GM23248 (cell line): ENCODE measurements around the gene NUTM2A. TPM values are rescaled to one million over a fixed set of nuclear protein-coding genes. Genes with fewer than 3 reads are reported as not detected.
"Not testable (repeated sequence)": the region's sequence is repeated elsewhere in the genome, so short reads cannot be mapped to it uniquely, and the experiment has no call there.

Source experiments
- DNase-seq: peaks from one replicate; pipeline ENCODE4 v3.0.0-alpha.2; 2015
- H2AFZ ChIP-seq: fragments of 200-600 bp; sonication (generic); 2 replicates; pipeline ENCODE4 v1.6.1; 2016; ENCODE audit warnings: antibody characterized with exemption
- H3F3A ChIP-seq: fragments of 200-600 bp; sonication (generic); 2 replicates; pipeline ENCODE4 v1.6.1; 2016; ENCODE audit warnings: mild to moderate bottlenecking, antibody characterized with exemption, mixed run types; ENCODE audit not compliant: insufficient read depth
- H3K27ac ChIP-seq: fragments of 200-600 bp; sonication (generic); 2 replicates; pipeline ENCODE4 v1.5.1; 2016; ENCODE audit warnings: mild to moderate bottlenecking
- H3K27me3 ChIP-seq: fragments of 200-600 bp; sonication (generic); replicated peaks from 2 replicates; pipeline ENCODE4 v1.6.1; 2016; ENCODE audit warnings: mild to moderate bottlenecking; ENCODE audit not compliant: insufficient read depth
- H3K36me3 ChIP-seq: fragments of 200-600 bp; sonication (generic); 2 replicates; pipeline ENCODE4 v1.6.1; 2016; ENCODE audit warnings: low read depth, mild to moderate bottlenecking
- H3K4me1 ChIP-seq: fragments of 200-600 bp; sonication (generic); 2 replicates; pipeline ENCODE4 v1.6.1; 2016; ENCODE audit warnings: mild to moderate bottlenecking; ENCODE audit not compliant: insufficient read depth
- H3K4me2 ChIP-seq: fragments of 200-600 bp; sonication (generic); one replicate; pipeline ENCODE4 v1.6.1; 2016; ENCODE audit warnings: mild to moderate bottlenecking; ENCODE audit not compliant: unreplicated experiment
- H3K4me3 ChIP-seq: fragments of 200-600 bp; sonication (generic); 2 replicates; pipeline ENCODE4 v1.5.1; 2016; ENCODE audit warnings: mild to moderate bottlenecking
- H3K79me2 ChIP-seq: fragments of 200-600 bp; sonication (generic); 2 replicates; pipeline ENCODE4 v1.6.1; 2016; ENCODE audit warnings: mild to moderate bottlenecking; ENCODE audit not compliant: insufficient read depth
- H3K9ac ChIP-seq: fragments of 200-600 bp; sonication (generic); 2 replicates; pipeline ENCODE4 v1.6.1; 2016; ENCODE audit warnings: mild to moderate bottlenecking
- H3K9me2 ChIP-seq: fragments of 200-600 bp; sonication (generic); 2 replicates; pipeline ENCODE4 v1.6.1; 2016; ENCODE audit warnings: mixed run types, mild to moderate bottlenecking, moderate library complexity; ENCODE audit not compliant: insufficient read depth
- H3K9me3 ChIP-seq: fragments of 200-600 bp; sonication (generic); one replicate; pipeline ENCODE4 v1.6.1; 2017; ENCODE audit warnings: low read depth
- H4K20me1 ChIP-seq: fragments of 200-600 bp; sonication (generic); 2 replicates; pipeline ENCODE4 v1.6.0; 2016; ENCODE audit not compliant: insufficient read depth
- WGBS, 2 experiments: methylation state at CpG; one replicate each; pipeline ENCODE4 v1.1.6; 2015 to 2017; ENCODE audit warnings: low lambda C conversion rate in 2 of 2, low coverage in 1 of 2; ENCODE audit errors: missing lambda C conversion rate in 2 of 2; 5-methylcytosine and 5-hydroxymethylcytosine counted together
- in situ Hi-C: fragments of 300-500 bp; cut with MboI; formaldehyde crosslinking; loops from 2 replicates; pipeline ENCODE4 v1.15.0; 2020
- polyA plus RNA-seq: library from polyadenylated mRNA; unstranded; fragments of >200 nt; fragmentation: Nextera tagmentation; extraction: Ambion mirVana; gene quantifications from 2 replicates; pipeline ENCODE4 v1.2.1, GENCODE V29; 2016
- total RNA-seq: library from RNA; depleted of rRNA; stranded (reverse); fragments of >200 nt; shearing (Covaris generic); gene quantifications from 2 replicates; pipeline ENCODE4 v1.2.3, GENCODE V29; 2014

Gene NUTM2A
- total and polyA plus RNA-seq, 2 experiments from 2014 or later, result 0.11 TPM; not detected in 1

GRCh38 chr10:87219370-87219769 lies 5.9 kb upstream of the NUTM2A start:
- H3K36me3 ChIP-seq, result not testable (repeated sequence)
- in situ Hi-C loops, result loop anchor here (25.0 kb wide), 1 partner anchor 293 kb away; the partner anchor contains the start of gene MINPP1

GRCh38 chr10:87222789-87223188 lies 2.5 kb upstream of the NUTM2A start:
- H3K79me2 ChIP-seq, H3K27ac ChIP-seq, H3K4me1 ChIP-seq, H3K27me3 ChIP-seq, H3K36me3 ChIP-seq, H4K20me1 ChIP-seq, DNase-seq, H3K9me2 ChIP-seq, H3K4me3 ChIP-seq, H3K9me3 ChIP-seq, H3F3A ChIP-seq, H3K9ac ChIP-seq, H3K4me2 ChIP-seq, H2AFZ ChIP-seq: not testable (repeated sequence)
- 88 to 89% methylated on average over 20 to 21 of the region's 30 CpGs for WGBS, 2 experiments
- in situ Hi-C loops, result loop anchor here (25.0 kb wide), 1 partner anchor 290 kb away; the partner anchor contains the start of gene MINPP1

More at GRCh38 chr10:87219370-87219769, 5.9 kb upstream of the NUTM2A start:
- H3K9me3 ChIP-seq, H3K9ac ChIP-seq, H4K20me1 ChIP-seq, H3K27ac ChIP-seq, H3K9me2 ChIP-seq, H3K4me3 ChIP-seq, H3K4me2 ChIP-seq, H3K79me2 ChIP-seq, H3K4me1 ChIP-seq, H3K27me3 ChIP-seq, H3F3A ChIP-seq, H2AFZ ChIP-seq, DNase-seq: not testable (repeated sequence)
- WGBS, 2 experiments, result 83 to 100% methylated on average over 1 to 2 of the region's 5 CpGs

- 85 to 100% methylated on average over 4 to 12 of the region's 20 CpGs for WGBS, 2 experiments
- in situ Hi-C loops, H3K4me3 ChIP-seq: not testable (repeated sequence)
Measured at GRCh38 chr10:87228247-87228646, 3.0 kb downstream of the NUTM2A start.

GRCh38 chr10:87229211-87229610 lies 4.0 kb downstream of the NUTM2A start:
- H3K9ac ChIP-seq, DNase-seq, H3K9me2 ChIP-seq, H3F3A ChIP-seq, in situ Hi-C loops, H3K36me3 ChIP-seq, H3K27ac ChIP-seq, H3K4me1 ChIP-seq, H3K79me2 ChIP-seq, H3K9me3 ChIP-seq, H3K27me3 ChIP-seq, H3K4me3 ChIP-seq, H4K20me1 ChIP-seq, H2AFZ ChIP-seq, H3K4me2 ChIP-seq: not testable (repeated sequence)
- WGBS, 2 experiments, result 80 to 87% methylated on average over 7 to 9 of the region's 9 CpGs

More at GRCh38 chr10:87228247-87228646, 3.0 kb downstream of the NUTM2A start:
- H4K20me1 ChIP-seq, H3F3A ChIP-seq, H3K4me2 ChIP-seq, H3K27ac ChIP-seq, H3K9me3 ChIP-seq, H3K9me2 ChIP-seq, H3K79me2 ChIP-seq, H3K9ac ChIP-seq, DNase-seq, H3K27me3 ChIP-seq, H3K36me3 ChIP-seq, H3K4me1 ChIP-seq, H2AFZ ChIP-seq: not testable (repeated sequence)

GRCh38 chr10:87234854-87235253 lies 9.6 kb downstream of the NUTM2A start:
- DNase-seq, H3K4me1 ChIP-seq, H3K79me2 ChIP-seq, H3K9me3 ChIP-seq, H3K27me3 ChIP-seq, H3K9ac ChIP-seq, H3K9me2 ChIP-seq, H3K27ac ChIP-seq, H3K4me2 ChIP-seq, H2AFZ ChIP-seq, H3K36me3 ChIP-seq, H3F3A ChIP-seq, H3K4me3 ChIP-seq, H4K20me1 ChIP-seq, in situ Hi-C loops: not testable (repeated sequence)
- WGBS, 2 experiments, result 67% methylated on average over 1 of the region's 7 CpGs; no CpG with 5 or more reads in 1 of the 2 experiments

- H3K27ac ChIP-seq, H3K9ac ChIP-seq, H2AFZ ChIP-seq, H3K9me3 ChIP-seq, H3K4me3 ChIP-seq, DNase-seq, H3K4me1 ChIP-seq, H3K4me2 ChIP-seq, H4K20me1 ChIP-seq, in situ Hi-C loops, H3K36me3 ChIP-seq, H3K27me3 ChIP-seq, H3K79me2 ChIP-seq, H3F3A ChIP-seq, H3K9me2 ChIP-seq: not testable (repeated sequence)
- 88 to 96% methylated on average over 5 of the region's 5 CpGs for WGBS, 2 experiments
Measured at GRCh38 chr10:87237244-87237643, 12.0 kb downstream of the NUTM2A start.

- H3K79me2 ChIP-seq, H2AFZ ChIP-seq, H3K27ac ChIP-seq, in situ Hi-C loops, H3F3A ChIP-seq, H3K36me3 ChIP-seq, H3K9me3 ChIP-seq, H3K4me3 ChIP-seq, H3K4me2 ChIP-seq, H3K4me1 ChIP-seq, H4K20me1 ChIP-seq, DNase-seq, H3K9ac ChIP-seq, H3K27me3 ChIP-seq, H3K9me2 ChIP-seq: not testable (repeated sequence)
- WGBS, 2 experiments, result 96 to 100% methylated on average over 3 to 4 of the region's 6 CpGs
Measured at GRCh38 chr10:87239346-87239808, 14.1 kb downstream of the NUTM2A start.

GRCh38 chr10:87242192-87242591 lies 16.9 kb downstream of the NUTM2A start:
- H2AFZ ChIP-seq, DNase-seq, H4K20me1 ChIP-seq, H3K4me1 ChIP-seq, H3K4me3 ChIP-seq, H3K9ac ChIP-seq, in situ Hi-C loops, H3K79me2 ChIP-seq, H3K4me2 ChIP-seq, H3K9me3 ChIP-seq, H3K9me2 ChIP-seq, H3K27ac ChIP-seq, H3K36me3 ChIP-seq, H3F3A ChIP-seq, H3K27me3 ChIP-seq: not testable (repeated sequence)
- WGBS, 2 experiments, result 76 to 82% methylated on average over 3 of the region's 3 CpGs
